ENCODE data around the gene SFR1.

GRCh38 chr10:104072786-104073185 is 49.2 kb upstream of the SFR1 start:
- no peak for TF ChIP-seq CTCF (conservative IDR thresholded peaks at IDR 0.05; ENCODE audit: low read length)
- no peak for TF ChIP-seq EZH2phosphoT487 (IDR thresholded peaks at IDR 0.05; ENCODE audit: borderline replicate concordance, low read depth, low read length)
